ENCODE results near the gene GRN. TPM values are rescaled to one million over a fixed set of nuclear protein-coding genes. Genes with fewer than 3 reads are reported as not detected.

GRN gene
- total and polyA plus RNA-seq, 2 of the 13 experiments (the other 11 are each of a cell fraction or from before 2014, with no cell fraction given): 86.6 to 143 TPM

GRCh38 chr17:44326861-44327444 is 18.1 kb upstream of the GRN start (continued):
- TF ChIP-seq HNF1A (IDR thresholded peaks at IDR 0.05; ENCODE audit: low read depth) (no peak), HNF1A (CRISPR knock-in tag; IDR thresholded peaks at IDR 0.05; ENCODE audit: borderline replicate concordance) (no peak), FOXA3 (CRISPR knock-in tag; IDR thresholded peaks at IDR 0.05) (peak; percentile 34; the same call in 1 of the 2 replicates), ZNF549 (CRISPR knock-in tag; IDR thresholded peaks at IDR 0.05) (no peak), ZKSCAN8 (CRISPR knock-in tag; IDR thresholded peaks at IDR 0.05; ENCODE audit: borderline replicate concordance) (no peak), SRY (CRISPR knock-in tag; IDR thresholded peaks at IDR 0.05) (no peak), KMT2B (CRISPR knock-in tag; IDR thresholded peaks at IDR 0.05) (peak; percentile 28; the same call in 1 of the 2 replicates), FOXK1 (CRISPR knock-in tag; IDR thresholded peaks at IDR 0.05; ENCODE audit: borderline replicate concordance, low read depth) (peak; percentile 55; the same call in 1 of the 2 replicates), ZNF446 (CRISPR knock-in tag; IDR thresholded peaks at IDR 0.05) (no peak), GABPB1 (CRISPR knock-in tag; IDR thresholded peaks at IDR 0.05) (peak; percentile 79), KDM6A (CRISPR knock-in tag; IDR thresholded peaks at IDR 0.05; ENCODE audit: low read depth) (no peak), ZNF280B (CRISPR knock-in tag; IDR thresholded peaks at IDR 0.05; ENCODE audit: borderline replicate concordance) (no peak), DMAP1 (CRISPR knock-in tag; IDR thresholded peaks at IDR 0.05) (peak; percentile 74; the same call in 1 of the 2 replicates), NRL (CRISPR knock-in tag; IDR thresholded peaks at IDR 0.05; ENCODE audit: borderline replicate concordance) (peak; percentile 21; the same call in 1 of the 2 replicates), SSRP1 (CRISPR knock-in tag; IDR thresholded peaks at IDR 0.05) (no peak), STAT5B (CRISPR knock-in tag; IDR thresholded peaks at IDR 0.05) (no peak), AKAP8 (CRISPR knock-in tag; IDR thresholded peaks at IDR 0.05) (no peak), TFE3 (CRISPR knock-in tag; IDR thresholded peaks at IDR 0.05) (peak; percentile 73), ZNF713 (CRISPR knock-in tag; IDR thresholded peaks at IDR 0.05) (no peak), ZNF33A (CRISPR knock-in tag; IDR thresholded peaks at IDR 0.05; ENCODE audit: borderline replicate concordance) (no peak), ZSCAN5A (CRISPR knock-in tag; IDR thresholded peaks at IDR 0.05; ENCODE audit: borderline replicate concordance) (no peak)
- TF ChIP-seq, protein P1, sequence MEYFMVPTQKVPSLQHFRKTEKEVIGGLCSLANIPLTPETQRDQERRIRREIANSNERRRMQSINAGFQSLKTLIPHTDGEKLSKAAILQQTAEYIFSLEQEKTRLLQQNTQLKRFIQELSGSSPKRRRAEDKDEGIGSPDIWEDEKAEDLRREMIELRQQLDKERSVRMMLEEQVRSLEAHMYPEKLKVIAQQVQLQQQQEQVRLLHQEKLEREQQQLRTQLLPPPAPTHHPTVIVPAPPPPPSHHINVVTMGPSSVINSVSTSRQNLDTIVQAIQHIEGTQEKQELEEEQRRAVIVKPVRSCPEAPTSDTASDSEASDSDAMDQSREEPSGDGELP (IDR thresholded peaks at IDR 0.05; ENCODE audit: borderline replicate concordance, low read depth): peak; percentile 75; the same call in 1 of the 2 replicates
